ENCODE results near the gene ZBTB48.
A peak's percentile ranks its signal among the peaks of the same experiment; 100 is the strongest.
"Not testable (repeated sequence)": the region's sequence is repeated elsewhere in the genome, so short reads cannot be mapped to it uniquely, and the experiment has no call there.

ZBTB48 gene

GRCh38 chr1:6579374-6580118 lies at the start of gene ZBTB48:
Gene ZBTB48, plus strand, starts transcription at chr1:6579994. Its CDS starts 616 bp downstream, at chr1:6580610.
- DNase-seq, result peak; percentile 95

- DNase-seq, result no peak
Measured at GRCh38 chr1:6530504-6531160, 49.2 kb upstream of the ZBTB48 start.

GRCh38 chr1:6531996-6532395 lies 47.8 kb upstream of the ZBTB48 start:
- no peak for DNase-seq

- no peak for DNase-seq
Measured at GRCh38 chr1:6534248-6534822, 45.5 kb upstream of the ZBTB48 start.

- no peak for DNase-seq
Measured at GRCh38 chr1:6535214-6535613, 44.6 kb upstream of the ZBTB48 start.

- DNase-seq, result no peak
Measured at GRCh38 chr1:6536291-6536690, 43.5 kb upstream of the ZBTB48 start.

- no peak for DNase-seq
Measured at GRCh38 chr1:6538956-6539355, 40.8 kb upstream of the ZBTB48 start.

GRCh38 chr1:6544831-6545230 lies 35.0 kb upstream of the ZBTB48 start:
- no peak for DNase-seq

- no peak for DNase-seq
Measured at GRCh38 chr1:6545276-6546112, 34.3 kb upstream of the ZBTB48 start.

- DNase-seq, result no peak
Measured at GRCh38 chr1:6546326-6546725, 33.5 kb upstream of the ZBTB48 start.

- no peak for DNase-seq
Measured at GRCh38 chr1:6547301-6547700, 32.5 kb upstream of the ZBTB48 start.

GRCh38 chr1:6554031-6554906 lies 25.5 kb upstream of the ZBTB48 start, which contains the start of gene NOL9:
Gene NOL9, minus strand, starts transcription at chr1:6554513. Its CDS starts 11 bp downstream, at chr1:6554502.
- peak; percentile 47 for DNase-seq

GRCh38 chr1:6554907-6555778 lies 24.7 kb upstream of the ZBTB48 start, which contains the start of gene TAS1R1:
Gene TAS1R1, plus strand, starts transcription at chr1:6555307. Its CDS starts 67 bp downstream, at chr1:6555374.
- DNase-seq, result no peak

- DNase-seq, result no peak
Measured at GRCh38 chr1:6557597-6557996, 22.2 kb upstream of the ZBTB48 start.

GRCh38 chr1:6559161-6559560 lies 20.6 kb upstream of the ZBTB48 start:
- DNase-seq, result not testable (repeated sequence)

- no peak for DNase-seq
Measured at GRCh38 chr1:6560267-6560666, 19.5 kb upstream of the ZBTB48 start.

- DNase-seq, result no peak
Measured at GRCh38 chr1:6569033-6569432, 10.8 kb upstream of the ZBTB48 start.

- DNase-seq, result no peak
Measured at GRCh38 chr1:6570100-6570499, 9.7 kb upstream of the ZBTB48 start.

- no peak for DNase-seq
Measured at GRCh38 chr1:6570987-6571386, 8.8 kb upstream of the ZBTB48 start.

GRCh38 chr1:6572653-6573383 lies 7.0 kb upstream of the ZBTB48 start:
- DNase-seq, result no peak

All from NCI-H2081 treated with DMSO at 0.1 percent for 48 hours (cell line).